HepG2 (cell line): ENCODE measurements around the gene CCDC93.

Experiments used
- ARID2 ChIP-seq: sonication (generic); formaldehyde crosslinking; IDR thresholded peaks from 2 replicates; pipeline ENCODE4 v1.8.1; 2022; ENCODE audit warnings: mild to moderate bottlenecking, missing genetic modification reagents, borderline replicate concordance
- GRHL1 ChIP-seq: sonication (generic); formaldehyde crosslinking; conservative IDR thresholded peaks from 2 replicates; pipeline ENCODE4 v1.8.0; 2022; ENCODE audit warnings: missing genetic modification reagents
- KMT2A ChIP-seq: sonication (generic); formaldehyde crosslinking; IDR thresholded peaks from 2 replicates; pipeline ENCODE4 v1.4.0; 2020; ENCODE audit warnings: missing genetic modification reagents
- NFIC ChIP-seq: IDR thresholded peaks from 2 replicates; pipeline ENCODE4 v1.6.1; 2012; ENCODE audit warnings: mild to moderate bottlenecking, low read length, inconsistent platforms
- PCBP1 ChIP-seq: fragments of 200-400 bp; formaldehyde crosslinking; IDR thresholded peaks from 2 replicates; pipeline ENCODE4 v1.6.1; 2017; ENCODE audit warnings: mild to moderate bottlenecking, low read depth, low read length, borderline replicate concordance
- SP1 ChIP-seq, 2 experiments: fragments of 450-650 bp in 1 of 2; sonication (generic) in 1 of 2; formaldehyde crosslinking in 1 of 2; IDR thresholded peaks; 2 replicates each; pipeline versions ENCODE4 v1.4.0 to v1.6.1; 2016 to 2020; ENCODE audit warnings: missing genetic modification reagents in 1 of 2
- ZFP41 ChIP-seq: sonication (generic); formaldehyde crosslinking; IDR thresholded peaks from 2 replicates; pipeline ENCODE4 v1.4.0; 2020; ENCODE audit warnings: mild to moderate bottlenecking, missing genetic modification reagents, borderline replicate concordance
- ZNF12 ChIP-seq: sonication (generic); formaldehyde crosslinking; IDR thresholded peaks from 2 replicates; pipeline ENCODE4 v1.5.0; 2020; ENCODE audit warnings: missing genetic modification reagents
- ZNF232 ChIP-seq: sonication (generic); formaldehyde crosslinking; IDR thresholded peaks from 2 replicates; pipeline ENCODE4 v1.4.0; 2020; ENCODE audit warnings: missing genetic modification reagents, borderline replicate concordance
- ZNF274 ChIP-seq: sonication (generic); formaldehyde crosslinking; IDR thresholded peaks from 2 replicates; pipeline ENCODE4 v1.5.1; 2020; ENCODE audit warnings: mild to moderate bottlenecking, missing genetic modification reagents
- ZNF768 ChIP-seq: sonication (generic); formaldehyde crosslinking; IDR thresholded peaks from 2 replicates; pipeline ENCODE4 v1.4.0; 2020; ENCODE audit warnings: missing genetic modification reagents
- TF ChIP-seq, protein P1 (sequence below): sonication (generic); formaldehyde crosslinking; IDR thresholded peaks from 2 replicates; pipeline ENCODE4 v1.5.1; 2020; ENCODE audit warnings: mild to moderate bottlenecking, missing genetic modification reagents, moderate library complexity

DNA sequence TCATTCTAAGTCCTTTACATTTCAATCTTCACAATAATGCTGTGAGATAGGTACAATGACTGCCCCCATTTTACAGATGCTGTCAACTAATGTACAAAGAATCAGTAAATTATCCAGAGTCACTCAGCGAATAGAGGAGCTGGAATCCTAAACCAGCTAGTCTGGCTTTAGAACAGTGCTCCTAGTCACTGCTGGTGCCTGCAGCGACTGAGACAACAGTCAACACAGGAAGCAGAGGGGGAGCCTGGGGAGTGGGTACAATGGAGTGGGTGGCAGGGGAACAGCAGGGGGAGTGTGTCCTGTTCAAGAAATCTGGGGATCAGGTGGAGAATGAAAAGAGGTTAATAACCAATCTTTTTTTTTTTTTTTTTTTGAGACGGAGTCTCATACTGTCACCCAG lies 37.3 kb downstream of the CCDC93 start:
- TF ChIP-seq ZFP41 (CRISPR knock-in tag) (no peak), ZNF12 (CRISPR knock-in tag) (no peak), GRHL1 (CRISPR knock-in tag) (no peak), PCBP1 (no peak), ARID2 (CRISPR knock-in tag) (no peak), ZNF768 (CRISPR knock-in tag) (no peak), NFIC (no peak), KMT2A (no peak), SP1 (IDR thresholded peaks at IDR 0.05) (no peak), SP1 (CRISPR knock-in tag; IDR thresholded peaks at IDR 0.05) (no peak), ZNF232 (CRISPR knock-in tag) (no peak), ZNF274 (CRISPR knock-in tag) (no peak)
- TF ChIP-seq, protein P1, sequence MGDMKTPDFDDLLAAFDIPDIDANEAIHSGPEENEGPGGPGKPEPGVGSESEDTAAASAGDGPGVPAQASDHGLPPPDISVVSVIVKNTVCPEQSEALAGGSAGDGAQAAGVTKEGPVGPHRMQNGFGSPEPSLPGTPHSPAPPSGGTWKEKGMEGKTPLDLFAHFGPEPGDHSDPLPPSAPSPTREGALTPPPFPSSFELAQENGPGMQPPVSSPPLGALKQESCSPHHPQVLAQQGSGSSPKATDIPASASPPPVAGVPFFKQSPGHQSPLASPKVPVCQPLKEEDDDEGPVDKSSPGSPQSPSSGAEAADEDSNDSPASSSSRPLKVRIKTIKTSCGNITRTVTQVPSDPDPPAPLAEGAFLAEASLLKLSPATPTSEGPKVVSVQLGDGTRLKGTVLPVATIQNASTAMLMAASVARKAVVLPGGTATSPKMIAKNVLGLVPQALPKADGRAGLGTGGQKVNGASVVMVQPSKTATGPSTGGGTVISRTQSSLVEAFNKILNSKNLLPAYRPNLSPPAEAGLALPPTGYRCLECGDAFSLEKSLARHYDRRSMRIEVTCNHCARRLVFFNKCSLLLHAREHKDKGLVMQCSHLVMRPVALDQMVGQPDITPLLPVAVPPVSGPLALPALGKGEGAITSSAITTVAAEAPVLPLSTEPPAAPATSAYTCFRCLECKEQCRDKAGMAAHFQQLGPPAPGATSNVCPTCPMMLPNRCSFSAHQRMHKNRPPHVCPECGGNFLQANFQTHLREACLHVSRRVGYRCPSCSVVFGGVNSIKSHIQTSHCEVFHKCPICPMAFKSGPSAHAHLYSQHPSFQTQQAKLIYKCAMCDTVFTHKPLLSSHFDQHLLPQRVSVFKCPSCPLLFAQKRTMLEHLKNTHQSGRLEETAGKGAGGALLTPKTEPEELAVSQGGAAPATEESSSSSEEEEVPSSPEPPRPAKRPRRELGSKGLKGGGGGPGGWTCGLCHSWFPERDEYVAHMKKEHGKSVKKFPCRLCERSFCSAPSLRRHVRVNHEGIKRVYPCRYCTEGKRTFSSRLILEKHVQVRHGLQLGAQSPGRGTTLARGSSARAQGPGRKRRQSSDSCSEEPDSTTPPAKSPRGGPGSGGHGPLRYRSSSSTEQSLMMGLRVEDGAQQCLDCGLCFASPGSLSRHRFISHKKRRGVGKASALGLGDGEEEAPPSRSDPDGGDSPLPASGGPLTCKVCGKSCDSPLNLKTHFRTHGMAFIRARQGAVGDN (CRISPR knock-in tag): no peak
